ENCODE data around the gene MED10.

The MED10 gene

GRCh38 chr5:6377905-6378765 lies at the start of gene MED10:
Gene MED10 (minus strand): TSS chr5:6378547. CDS start chr5:6378483, 64 bp downstream.
- peak; percentile 73 for DNase-seq

GRCh38 chr5:6427694-6428093 lies 49.3 kb upstream of the MED10 start:
- no peak for DNase-seq

GRCh38 chr5:6424700-6425099 lies 46.4 kb upstream of the MED10 start:
- DNase-seq = no peak

GRCh38 chr5:6424110-6424659 lies 45.8 kb upstream of the MED10 start:
- no peak for DNase-seq

GRCh38 chr5:6423327-6424109 lies 45.2 kb upstream of the MED10 start:
- DNase-seq = no peak

- no peak for DNase-seq
Observed at GRCh38 chr5:6419340-6419852, 41.0 kb upstream of the MED10 start.

- no peak for DNase-seq
Observed at GRCh38 chr5:6418679-6419276, 40.4 kb upstream of the MED10 start.

- no peak for DNase-seq
Observed at GRCh38 chr5:6417657-6418056, 39.3 kb upstream of the MED10 start.

GRCh38 chr5:6412811-6413210 lies 34.5 kb upstream of the MED10 start:
- no peak for DNase-seq

GRCh38 chr5:6411141-6411540 lies 32.8 kb upstream of the MED10 start:
- DNase-seq = no peak

- no peak for DNase-seq
Observed at GRCh38 chr5:6410421-6410820, 32.1 kb upstream of the MED10 start.

GRCh38 chr5:6408627-6409446 lies 30.5 kb upstream of the MED10 start:
- DNase-seq = no peak

- DNase-seq = no peak
Observed at GRCh38 chr5:6408260-6408596, 29.9 kb upstream of the MED10 start.

- DNase-seq = no peak
Observed at GRCh38 chr5:6407558-6408259, 29.4 kb upstream of the MED10 start.

GRCh38 chr5:6405591-6405990 lies 27.2 kb upstream of the MED10 start:
- no peak for DNase-seq

- no peak for DNase-seq
Observed at GRCh38 chr5:6404129-6404528, 25.8 kb upstream of the MED10 start.

GRCh38 chr5:6403416-6403815 lies 25.1 kb upstream of the MED10 start:
- DNase-seq = no peak

- no peak for DNase-seq
Observed at GRCh38 chr5:6402939-6403338, 24.6 kb upstream of the MED10 start.

GRCh38 chr5:6401410-6401809 lies 23.1 kb upstream of the MED10 start:
- DNase-seq = no peak

- DNase-seq = no peak
Observed at GRCh38 chr5:6399980-6400910, 21.9 kb upstream of the MED10 start.

Data from kidney glomerular epithelial cell (primary cell).